Measurements from ENCODE around the gene ROCK1.

DNA sequence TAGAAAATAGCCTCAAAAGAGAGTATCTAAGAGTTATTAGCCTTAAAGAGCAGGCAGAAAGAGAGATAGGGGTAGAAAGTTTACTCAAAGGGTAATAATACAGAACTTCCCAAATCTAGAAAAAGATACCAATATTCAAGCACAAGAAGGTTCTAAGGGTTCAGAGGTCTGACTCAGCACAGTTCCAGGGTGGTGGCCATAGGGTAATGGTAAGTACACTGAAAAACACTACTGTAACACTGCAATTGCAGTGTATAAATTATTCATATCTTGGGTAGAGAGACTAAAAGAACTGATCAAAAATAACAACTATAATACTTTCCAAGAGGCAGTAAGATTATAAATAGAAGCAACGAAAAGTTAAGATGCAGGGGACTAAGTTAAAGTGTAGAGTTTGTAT lies 115.2 kb downstream of the ROCK1 start:
- TF ChIP-seq, protein P1, sequence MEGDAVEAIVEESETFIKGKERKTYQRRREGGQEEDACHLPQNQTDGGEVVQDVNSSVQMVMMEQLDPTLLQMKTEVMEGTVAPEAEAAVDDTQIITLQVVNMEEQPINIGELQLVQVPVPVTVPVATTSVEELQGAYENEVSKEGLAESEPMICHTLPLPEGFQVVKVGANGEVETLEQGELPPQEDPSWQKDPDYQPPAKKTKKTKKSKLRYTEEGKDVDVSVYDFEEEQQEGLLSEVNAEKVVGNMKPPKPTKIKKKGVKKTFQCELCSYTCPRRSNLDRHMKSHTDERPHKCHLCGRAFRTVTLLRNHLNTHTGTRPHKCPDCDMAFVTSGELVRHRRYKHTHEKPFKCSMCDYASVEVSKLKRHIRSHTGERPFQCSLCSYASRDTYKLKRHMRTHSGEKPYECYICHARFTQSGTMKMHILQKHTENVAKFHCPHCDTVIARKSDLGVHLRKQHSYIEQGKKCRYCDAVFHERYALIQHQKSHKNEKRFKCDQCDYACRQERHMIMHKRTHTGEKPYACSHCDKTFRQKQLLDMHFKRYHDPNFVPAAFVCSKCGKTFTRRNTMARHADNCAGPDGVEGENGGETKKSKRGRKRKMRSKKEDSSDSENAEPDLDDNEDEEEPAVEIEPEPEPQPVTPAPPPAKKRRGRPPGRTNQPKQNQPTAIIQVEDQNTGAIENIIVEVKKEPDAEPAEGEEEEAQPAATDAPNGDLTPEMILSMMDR (IDR thresholded peaks at IDR 0.05): no peak
- TF ChIP-seq POLR2A (IDR thresholded peaks at IDR 0.05): no peak
